IMR-90 (cell line): ENCODE measurements around the gene KRTAP1-5. TPM values are rescaled to one million over a fixed set of nuclear protein-coding genes. Genes with fewer than 3 reads are reported as not detected.

Source experiments
- ATAC-seq: fragments of 200-7000 bp; cut with Tn5 transposase; 2 replicates; pipeline ENCODE4 v1.9.1; 2020; ENCODE audit warnings: low read depth, mild to moderate bottlenecking, moderate library complexity
- BruUV-seq: library from RNA; stranded (reverse); fragments of 400-500 nt; replicated peaks from 2 replicates; lab custom pipeline; 2021; lab: Mats Ljungman, UMichigan
- CTCF ChIA-PET: fragments of 300-600 bp; formaldehyde crosslinking; extraction: SDS; loops from one replicate; lab custom pipeline; 2021; ENCODE audit warnings: antibody characterized with exemption; lab: Yijun Ruan, JAX
- POLR2A ChIA-PET: fragments of 300-600 bp; sonication (Branson Sonifier 250); formaldehyde crosslinking; loops from one replicate; lab custom pipeline; 2022; ENCODE audit warnings: antibody characterized with exemption; ENCODE audit not compliant: unreplicated experiment; lab: Charles Lee
- DNase-seq: peaks from one replicate; pipeline ENCODE4 v3.0.0; 2013
- H2AFZ ChIP-seq: replicated peaks from 2 replicates; pipeline ENCODE3; 2013; ENCODE audit warnings: low read length, mild to moderate bottlenecking; ENCODE audit not compliant: poor library complexity
- H2AK5ac ChIP-seq: 2 replicates; pipeline ENCODE4 v1.6.1; 2013; ENCODE audit warnings: low read depth, low read length, inconsistent platforms
- H2AK9ac ChIP-seq: replicated peaks from 2 replicates; pipeline ENCODE3; 2013; ENCODE audit warnings: mild to moderate bottlenecking, low read depth, low read length, moderate library complexity; ENCODE audit not compliant: poor library complexity
- H2BK120ac ChIP-seq: 2 replicates; pipeline ENCODE4 v1.6.1; 2013; ENCODE audit warnings: low read depth, low read length, inconsistent platforms
- H2BK15ac ChIP-seq: 3 replicates; pipeline ENCODE4 v1.6.1; 2013; ENCODE audit warnings: low read depth, low read length, inconsistent platforms
- H2BK20ac ChIP-seq: 2 replicates; pipeline ENCODE4 v1.6.1; 2013; ENCODE audit warnings: low read depth, mild to moderate bottlenecking, inconsistent platforms, low read length, moderate library complexity
- H2BK5ac ChIP-seq: 2 replicates; pipeline ENCODE4 v1.6.1; 2013; ENCODE audit warnings: mild to moderate bottlenecking, low read depth, low read length, inconsistent platforms; ENCODE audit not compliant: poor library complexity, severe bottlenecking
- H3K14ac ChIP-seq: replicated peaks from 2 replicates; pipeline ENCODE4 v1.6.1; 2013; ENCODE audit warnings: low read depth, low read length, inconsistent platforms
- H3K18ac ChIP-seq: 2 replicates; pipeline ENCODE4 v1.6.1; 2013; ENCODE audit warnings: low read depth, low read length, control low read depth
- H3K23ac ChIP-seq: 2 replicates; pipeline ENCODE4 v1.6.1; 2013; ENCODE audit warnings: low read depth, low read length, inconsistent platforms
- H3K27ac ChIP-seq: 2 replicates; pipeline ENCODE4 v1.5.1; 2013; ENCODE audit warnings: mild to moderate bottlenecking, control low read depth, low read length; ENCODE audit not compliant: insufficient read depth
- H3K27me3 ChIP-seq: 2 replicates; pipeline ENCODE4 v1.6.1; 2013; ENCODE audit warnings: low read length; ENCODE audit not compliant: control insufficient read depth, insufficient read depth
- H3K36me3 ChIP-seq: 2 replicates; pipeline ENCODE4 v1.6.1; 2013; ENCODE audit warnings: low read length, mixed read lengths; ENCODE audit not compliant: control insufficient read depth, insufficient read depth
- H3K4ac ChIP-seq: 2 replicates; pipeline ENCODE4 v1.6.1; 2013; ENCODE audit warnings: low read depth, low read length, inconsistent platforms
- H3K4me1 ChIP-seq: 2 replicates; pipeline ENCODE4 v1.6.1; 2013; ENCODE audit warnings: low read length, mixed read lengths; ENCODE audit not compliant: control insufficient read depth, insufficient read depth
- H3K4me2 ChIP-seq: 2 replicates; pipeline ENCODE4 v1.6.1; 2013; ENCODE audit warnings: low read depth, mild to moderate bottlenecking, control low read depth, low read length, moderate library complexity
- H3K4me3 ChIP-seq: 2 replicates; pipeline ENCODE4 v1.5.1; 2013; ENCODE audit warnings: low read depth, mild to moderate bottlenecking, control low read depth, low read length, moderate library complexity; ENCODE audit not compliant: insufficient read depth
- H3K56ac ChIP-seq: 2 replicates; pipeline ENCODE4 v1.6.1; 2013; ENCODE audit warnings: low read length, inconsistent platforms; ENCODE audit not compliant: insufficient read depth; ENCODE audit errors: extremely low read depth
- H3K79me1 ChIP-seq, 2 experiments: 2 replicates each; pipeline ENCODE4 v1.6.1; 2013; ENCODE audit warnings: low read length in 2 of 2, inconsistent platforms in 1 of 2, low read depth in 1 of 2
- H3K9ac ChIP-seq: 2 replicates; pipeline ENCODE4 v1.6.1; 2013; ENCODE audit warnings: low read depth, low read length, control low read depth
- H3K9me1 ChIP-seq: 2 replicates; pipeline ENCODE4 v1.6.1; 2013; ENCODE audit warnings: low read length, inconsistent platforms; ENCODE audit not compliant: insufficient read depth
- H3K9me3 ChIP-seq: 2 replicates; pipeline ENCODE4 v1.6.1; 2013; ENCODE audit warnings: low read length; ENCODE audit not compliant: control insufficient read depth, insufficient read depth
- H4K20me1 ChIP-seq: 2 replicates; pipeline ENCODE4 v1.6.1; 2013; ENCODE audit warnings: low read length, inconsistent platforms; ENCODE audit not compliant: insufficient read depth
- H4K5ac ChIP-seq: 2 replicates; pipeline ENCODE4 v1.6.1; 2013; ENCODE audit warnings: mild to moderate bottlenecking, low read depth, low read length, control low read depth
- H4K8ac ChIP-seq, 2 experiments: 2 replicates each; pipeline ENCODE4 v1.6.1; 2013; ENCODE audit warnings: low read depth in 2 of 2, low read length in 2 of 2, control low read depth in 1 of 2, inconsistent platforms in 1 of 2
- H4K91ac ChIP-seq: 2 replicates; pipeline ENCODE4 v1.6.1; 2013; ENCODE audit warnings: low read depth, low read length, inconsistent platforms; ENCODE audit not compliant: insufficient read depth
- BHLHE40 ChIP-seq: fragments of 150-350 bp; IDR thresholded peaks from 2 replicates; pipeline ENCODE4 v1.6.1; 2016; ENCODE audit warnings: mild to moderate bottlenecking, low read depth, low read length
- CEBPB ChIP-seq: IDR thresholded peaks from 2 replicates; pipeline ENCODE4 v1.6.1; 2012; ENCODE audit warnings: low read depth, low read length, improper control_type of control experiment
- CHD1 ChIP-seq: IDR thresholded peaks from 2 replicates; pipeline ENCODE4 v1.6.1; 2012; ENCODE audit warnings: low read depth, low read length, improper control_type of control experiment
- ELK1 ChIP-seq: fragments of 150-350 bp; IDR thresholded peaks from 2 replicates; pipeline ENCODE4 v1.6.1; 2016; ENCODE audit warnings: low read depth, mild to moderate bottlenecking, low read length, moderate library complexity, borderline replicate concordance
- FOS ChIP-seq: fragments of 150-350 bp; IDR thresholded peaks from 2 replicates; pipeline ENCODE4 v1.6.1; 2016; ENCODE audit warnings: low read depth, low read length
- MXI1 ChIP-seq: IDR thresholded peaks from 2 replicates; pipeline ENCODE4 v1.6.1; 2012; ENCODE audit warnings: low read depth, mild to moderate bottlenecking, low read length, moderate library complexity, borderline replicate concordance
- WGBS, 2 experiments: methylation state at CpG; one replicate each; pipeline versions ENCODE4 v1.1.5 to v1.1.7; 2013; ENCODE audit warnings: missing lambda C conversion rate in 2 of 2; ENCODE audit not compliant: insufficient read length in 1 of 2; ENCODE audit errors: extremely low coverage in 2 of 2; 5-methylcytosine and 5-hydroxymethylcytosine counted together
- dilution Hi-C: fragments of 300-500 bp; cut with HindIII; formaldehyde crosslinking; loops from one replicate; pipeline ENCODE4 v1.14.3; 2018; ENCODE audit warnings: low sequenced_read_pairs; ENCODE audit not compliant: unreplicated experiment
- in situ Hi-C: fragments of 300-500 bp; cut with MboI; formaldehyde crosslinking; loops from 3 replicates; pipeline ENCODE4 v1.14.3; 2019; ENCODE audit warnings: low sequenced_read_pairs, inconsistent platforms, mixed read lengths
- intact Hi-C: fragments of 100-400 bp; cut with micrococcal nuclease; formaldehyde crosslinking; loops from 2 replicates; pipeline ENCODE4 v1.10.0; 2022
- polyA plus RNA-seq, 3 experiments: library from polyadenylated mRNA; depleted of rRNA; stranded (reverse); fragments of >200 nt; gene quantifications; 2 replicates each; pipeline ENCODE4 v1.2.3, GENCODE V29; 2012; ENCODE audit warnings: low replicate concordance in 1 of 3
- total RNA-seq: library from RNA; depleted of rRNA; stranded (reverse); fragments of >200 nt; gene quantifications from 2 replicates; pipeline ENCODE4 v1.2.3, GENCODE V29; 2012

KRTAP1-5 gene
- total and polyA plus RNA-seq, 2 of the 4 experiments (the other 2 are of a cell fraction), result 27.0 to 34.8 TPM

DNA sequence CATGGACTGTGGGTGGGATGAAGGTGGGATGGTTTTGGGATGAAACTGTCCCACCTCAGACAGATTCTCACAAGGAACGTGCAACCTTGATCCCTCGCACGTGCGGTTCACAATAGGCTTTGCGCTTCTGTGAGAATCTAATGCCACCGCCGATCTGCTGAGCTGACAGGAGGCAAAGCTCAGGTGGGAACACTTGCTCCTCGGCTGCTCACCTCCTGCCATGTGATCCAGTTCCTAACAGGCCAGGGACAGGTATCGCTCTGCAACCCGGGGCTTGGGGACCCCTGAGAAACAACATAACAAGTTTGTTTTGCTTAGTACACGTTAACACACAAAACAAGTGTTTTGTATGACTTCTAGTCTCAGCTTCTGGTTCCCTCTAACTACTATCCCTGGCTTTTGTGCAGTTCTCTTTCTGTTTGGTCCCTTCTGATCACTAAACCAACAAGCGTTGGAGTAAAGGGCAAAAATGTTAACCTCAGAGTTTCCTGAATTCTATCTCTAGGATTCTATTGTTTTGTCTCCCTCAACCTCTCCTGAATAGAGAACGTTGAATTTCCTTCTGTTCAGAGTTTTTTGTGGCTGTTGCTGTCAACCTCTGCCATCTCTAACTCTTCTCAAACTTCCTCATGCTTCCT, 10.3 kb downstream of the KRTAP1-5 start:
- no peak overlapping the region for H4K8ac ChIP-seq
- BruUV-seq, result no TSS peak
- H3K14ac ChIP-seq, result no peak overlapping the region
- H3K36me3 ChIP-seq, result no peaks in the 10 kb centered on the region
- H3K27me3 ChIP-seq, result no peaks in the 10 kb centered on the region; the same call in 1 of the 2 replicates
- no peak overlapping the region for H3K18ac ChIP-seq
- no peak for DNase-seq
- no peaks in the 10 kb centered on the region for H3K79me1 ChIP-seq
- no peak overlapping the region for H2BK15ac ChIP-seq
- H2AK5ac ChIP-seq, result no peak overlapping the region
- dilution Hi-C loops, result no loop called here
- no peak overlapping the region for H3K27ac ChIP-seq
- WGBS, 2 experiments, result 100% methylated on average over 6 of the region's 13 CpGs; no CpG with 5 or more reads in 1 of the 2 experiments
- intact Hi-C loops, result no loop called here
- no peak overlapping the region for H3K9ac ChIP-seq
- no peak overlapping the region for H3K4me3 ChIP-seq
- H3K56ac ChIP-seq, result no peak overlapping the region
- ChIA-PET CTCF (no interaction called here), POLR2A (no interaction called here)
- in situ Hi-C loops, result no loop called here
- H3K4ac ChIP-seq, result no peak overlapping the region
- H2BK120ac ChIP-seq, result no peak overlapping the region
- no peaks in the 10 kb centered on the region for H4K20me1 ChIP-seq
- H2AK9ac ChIP-seq, result no peak overlapping the region
- peaks cover 1% of the 10 kb centered on the region; the same call in 1 of the 2 replicates for H3K4me1 ChIP-seq
- ATAC-seq, result no peak
- H3K23ac ChIP-seq, result no peak overlapping the region
- H4K91ac ChIP-seq, result no peak overlapping the region; the same call in 1 of the 2 replicates
- H2BK20ac ChIP-seq, result no peak overlapping the region
- no peak overlapping the region for H2AFZ ChIP-seq
- no peaks in the 10 kb centered on the region; the same call in 1 of the 2 replicates for H3K9me1 ChIP-seq
- no peak overlapping the region for H2BK5ac ChIP-seq
- TF ChIP-seq CHD1, result no peak
- TF ChIP-seq ELK1, result no peak
- TF ChIP-seq CEBPB, result no peak
- TF ChIP-seq MXI1, result no peak
- no peak for TF ChIP-seq FOS
- TF ChIP-seq BHLHE40, result no peak
- H4K5ac ChIP-seq, result no peak overlapping the region
- no peak overlapping the region for H3K4me2 ChIP-seq
- no peaks in the 10 kb centered on the region; the same call in 1 of the 2 replicates for H3K9me3 ChIP-seq
